Upper lobe of right lung (tissue), 1 donor: ENCODE measurements around the gene SMARCD2. TPM values are rescaled to one million over a fixed set of nuclear protein-coding genes. Genes with fewer than 3 reads are reported as not detected.

ENCODE experiments used
- ATAC-seq: fragments of 200-7000 bp; cut with Tn5 transposase; one replicate; pipeline ENCODE4 v1.9.1; 2020; ENCODE audit warnings: mild to moderate bottlenecking, moderate library complexity
- DNase-seq: peaks from one replicate; pipeline ENCODE4 v3.0.0-alpha.2; 2020
- H3K27ac ChIP-seq: fragments of 200-600 bp; one replicate; pipeline ENCODE4 v1.8.0; 2022
- H3K27me3 ChIP-seq: fragments of 200-600 bp; one replicate; pipeline ENCODE4 v1.8.0; 2022; ENCODE audit warnings: mild to moderate bottlenecking
- H3K36me3 ChIP-seq: fragments of 200-600 bp; one replicate; pipeline ENCODE4 v1.8.0; 2022
- H3K4me1 ChIP-seq: fragments of 200-600 bp; one replicate; pipeline ENCODE4 v1.8.0; 2022
- H3K4me3 ChIP-seq: fragments of 200-600 bp; one replicate; pipeline ENCODE4 v1.8.0; 2022; ENCODE audit warnings: mild to moderate bottlenecking
- H3K9me3 ChIP-seq: fragments of 200-600 bp; one replicate; pipeline ENCODE4 v1.8.0; 2022
- intact Hi-C: fragments of 100-400 bp; cut with DNase I; formaldehyde crosslinking; loops from one replicate; pipeline ENCODE4 v1.11.0; 2022
- total RNA-seq: library from RNA; stranded (reverse); fragmentation: NEBNext Ultra II Directional; extraction: Animal tissue kit (Norgen Biotek cat#: 25700); gene quantifications from one replicate; pipeline ENCODE4 v1.2.1, GENCODE V29; 2021
- TF ChIP-seq, protein P1 (sequence below): fragments of 200-600 bp; IDR thresholded peaks from one replicate; pipeline ENCODE4 v1.8.0; 2022; ENCODE audit warnings: antibody characterized with exemption
- donor health status: DM: no; HTN: yes; CAD: no; lungs with severe emphysema.

Gene SMARCD2
- total RNA-seq, 1 donor from 2014 or later, result 74.6 TPM

DNA sequence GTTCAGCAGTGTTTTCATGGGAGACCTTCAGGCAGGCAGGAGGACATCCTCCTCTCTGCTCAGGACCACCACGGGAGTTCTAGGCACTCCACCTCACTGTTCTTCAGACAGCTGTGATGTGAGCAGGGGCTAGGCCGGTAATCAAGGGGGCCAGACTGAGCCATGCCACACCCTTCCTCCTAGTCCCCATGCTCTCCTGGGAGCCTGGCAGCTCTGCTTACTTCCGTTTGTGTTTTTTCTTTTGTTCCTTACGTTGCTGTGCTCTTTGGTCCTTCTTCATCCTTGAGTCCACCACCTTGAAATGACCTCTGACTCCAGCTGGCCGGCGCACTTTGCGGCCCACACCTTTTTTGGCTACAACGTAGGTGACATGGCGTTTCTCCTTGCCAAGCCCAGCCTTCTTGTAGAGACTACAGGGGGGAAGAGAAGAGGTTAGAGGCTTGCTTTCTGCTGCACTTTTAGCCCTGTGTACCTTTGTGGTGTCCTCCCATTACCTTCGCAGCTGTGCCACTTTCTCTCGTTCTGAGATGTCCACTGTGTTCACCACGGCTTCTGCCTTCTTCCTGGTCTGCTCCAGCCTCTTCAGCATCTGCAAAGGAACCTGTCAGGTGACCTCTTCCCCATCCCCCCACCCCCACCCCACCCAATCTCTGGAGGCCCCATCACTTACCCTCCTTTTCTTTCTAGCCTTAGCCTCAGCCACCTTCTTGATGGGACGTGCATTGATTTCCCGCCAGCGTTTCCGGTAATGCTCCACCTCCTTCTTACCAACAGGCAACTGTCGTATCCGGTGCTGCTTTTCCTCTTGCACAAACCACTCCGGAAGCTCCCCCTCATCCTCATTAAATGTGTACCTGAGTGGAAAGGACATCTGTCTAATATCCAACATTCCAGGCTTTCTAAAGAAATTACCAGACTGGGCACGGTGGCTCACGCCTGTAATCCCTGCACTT, 22.6 kb downstream of the SMARCD2 start:
- Histone ChIP-seq H3K4me3 (no peak overlapping the region), H3K36me3 (peaks cover 99% of the 10 kb centered on the region), H3K4me1 (no peaks in the 10 kb centered on the region), H3K27ac (no peak overlapping the region), H3K27me3 (no peaks in the 10 kb centered on the region), H3K9me3 (no peaks in the 10 kb centered on the region)
- ATAC-seq, result no peak
- intact Hi-C loops, result no loop called here
- no peak for DNase-seq
- TF ChIP-seq, protein P1, sequence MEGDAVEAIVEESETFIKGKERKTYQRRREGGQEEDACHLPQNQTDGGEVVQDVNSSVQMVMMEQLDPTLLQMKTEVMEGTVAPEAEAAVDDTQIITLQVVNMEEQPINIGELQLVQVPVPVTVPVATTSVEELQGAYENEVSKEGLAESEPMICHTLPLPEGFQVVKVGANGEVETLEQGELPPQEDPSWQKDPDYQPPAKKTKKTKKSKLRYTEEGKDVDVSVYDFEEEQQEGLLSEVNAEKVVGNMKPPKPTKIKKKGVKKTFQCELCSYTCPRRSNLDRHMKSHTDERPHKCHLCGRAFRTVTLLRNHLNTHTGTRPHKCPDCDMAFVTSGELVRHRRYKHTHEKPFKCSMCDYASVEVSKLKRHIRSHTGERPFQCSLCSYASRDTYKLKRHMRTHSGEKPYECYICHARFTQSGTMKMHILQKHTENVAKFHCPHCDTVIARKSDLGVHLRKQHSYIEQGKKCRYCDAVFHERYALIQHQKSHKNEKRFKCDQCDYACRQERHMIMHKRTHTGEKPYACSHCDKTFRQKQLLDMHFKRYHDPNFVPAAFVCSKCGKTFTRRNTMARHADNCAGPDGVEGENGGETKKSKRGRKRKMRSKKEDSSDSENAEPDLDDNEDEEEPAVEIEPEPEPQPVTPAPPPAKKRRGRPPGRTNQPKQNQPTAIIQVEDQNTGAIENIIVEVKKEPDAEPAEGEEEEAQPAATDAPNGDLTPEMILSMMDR, result no peak

DNA sequence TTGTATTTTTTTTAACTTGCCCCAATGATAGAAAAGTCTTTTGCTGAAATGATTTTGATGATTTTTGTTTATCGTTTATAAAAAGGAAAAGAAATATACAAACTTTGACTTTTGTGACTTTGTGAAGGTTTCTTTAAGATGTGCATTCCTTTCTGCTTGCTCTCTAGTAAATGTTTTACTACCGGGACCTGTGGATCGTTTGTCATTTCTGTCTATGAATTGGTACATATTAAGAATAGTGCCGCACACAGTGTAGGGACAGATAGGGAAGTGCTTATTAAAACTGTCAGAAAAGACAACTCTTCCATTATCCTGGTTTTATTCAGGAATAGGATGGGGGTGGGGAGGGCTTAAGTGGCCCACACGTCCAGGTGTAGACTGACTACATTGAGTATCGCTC, 23.4 kb downstream of the SMARCD2 start:
- DNase-seq, result no peak
- Histone ChIP-seq H3K4me1 (no peaks in the 10 kb centered on the region), H3K9me3 (no peaks in the 10 kb centered on the region), H3K36me3 (peaks cover 99% of the 10 kb centered on the region), H3K27me3 (no peaks in the 10 kb centered on the region), H3K4me3 (no peak overlapping the region), H3K27ac (no peak overlapping the region)
- TF ChIP-seq, protein P1, result no peak
- intact Hi-C loops, result no loop called here
- ATAC-seq, result no peak

DNA sequence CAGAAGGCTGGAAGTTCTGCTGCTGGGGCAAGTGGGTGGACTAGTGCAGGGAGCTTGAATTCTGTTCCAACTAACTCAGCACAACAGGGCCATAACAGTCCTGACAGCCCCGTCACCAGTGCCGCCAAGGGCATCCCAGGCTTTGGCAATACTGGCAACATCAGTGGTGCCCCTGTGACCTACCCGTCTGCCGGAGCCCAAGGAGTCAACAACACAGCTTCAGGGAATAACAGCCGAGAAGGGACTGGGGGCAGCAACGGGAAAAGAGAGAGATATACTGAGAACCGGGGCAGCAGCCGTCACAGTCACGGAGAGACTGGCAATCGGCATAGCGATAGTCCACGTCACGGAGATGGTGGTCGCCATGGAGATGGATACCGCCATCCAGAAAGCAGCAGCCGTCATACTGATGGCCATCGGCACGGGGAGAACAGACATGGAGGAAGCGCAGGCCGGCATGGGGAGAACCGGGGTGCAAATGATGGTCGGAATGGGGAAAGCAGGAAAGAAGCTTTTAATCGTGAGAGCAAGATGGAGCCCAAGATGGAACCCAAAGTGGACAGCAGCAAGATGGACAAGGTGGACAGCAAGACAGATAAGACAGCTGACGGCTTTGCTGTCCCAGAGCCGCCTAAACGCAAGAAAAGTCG, 24.6 kb downstream of the SMARCD2 start:
- TF ChIP-seq, protein P1, result no peak
- H3K4me1 ChIP-seq, result no peaks in the 10 kb centered on the region
- ATAC-seq (no peak), DNase-seq (no peak)
- peaks cover 99% of the 10 kb centered on the region for H3K36me3 ChIP-seq
- no peaks in the 10 kb centered on the region for H3K9me3 ChIP-seq
- H3K4me3 ChIP-seq, result no peak overlapping the region
- H3K27me3 ChIP-seq, result no peaks in the 10 kb centered on the region
- intact Hi-C loops, result no loop called here
- H3K27ac ChIP-seq, result no peak overlapping the region

DNA sequence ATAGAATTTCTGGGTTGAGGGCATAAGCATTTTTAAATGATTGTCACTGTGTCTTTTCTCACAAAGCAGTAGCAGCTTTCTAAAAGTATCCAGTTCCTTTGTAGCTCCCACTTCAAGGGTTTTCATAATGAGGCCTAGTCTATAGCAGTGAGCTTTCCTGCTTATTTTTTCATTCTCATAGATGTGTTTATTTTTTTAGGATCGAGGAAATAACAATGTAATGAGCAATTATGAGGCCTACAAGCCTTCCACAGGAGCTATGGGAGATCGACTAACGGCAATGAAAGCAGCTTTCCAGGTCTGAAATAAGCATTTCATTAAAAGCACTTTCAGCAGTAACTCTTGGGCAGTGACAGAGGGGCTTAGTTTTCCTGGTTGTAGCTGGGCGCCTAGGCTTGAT, 25.8 kb downstream of the SMARCD2 start:
- Histone ChIP-seq H3K36me3 (peaks cover 99% of the 10 kb centered on the region), H3K27ac (no peak overlapping the region), H3K27me3 (no peaks in the 10 kb centered on the region), H3K4me3 (no peak overlapping the region), H3K9me3 (no peaks in the 10 kb centered on the region), H3K4me1 (no peaks in the 10 kb centered on the region)
- intact Hi-C loops, result no loop called here
- DNase-seq (no peak), ATAC-seq (no peak)
- TF ChIP-seq, protein P1, result no peak

DNA sequence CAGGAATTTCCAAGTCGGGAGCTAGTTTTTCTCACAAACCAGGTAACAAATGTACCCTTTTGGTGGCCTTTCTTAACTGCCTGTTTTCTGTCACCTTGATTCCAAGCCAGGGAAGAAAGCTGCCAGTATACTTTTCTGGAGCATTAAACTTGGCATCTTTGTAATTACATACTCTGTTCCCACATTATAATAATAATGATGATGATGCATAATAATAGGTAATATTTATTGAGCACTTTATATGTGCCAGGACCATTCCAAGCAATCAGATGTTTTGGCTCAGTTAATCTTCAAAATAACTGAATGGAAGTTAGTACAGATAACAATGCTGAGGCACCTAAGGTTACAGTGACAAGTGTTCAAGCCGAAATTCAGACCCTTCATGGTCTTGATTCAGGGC, 26.4 kb downstream of the SMARCD2 start:
- Histone ChIP-seq H3K4me3 (no peak overlapping the region), H3K4me1 (no peaks in the 10 kb centered on the region), H3K27me3 (no peaks in the 10 kb centered on the region), H3K36me3 (peaks cover 99% of the 10 kb centered on the region), H3K9me3 (no peaks in the 10 kb centered on the region), H3K27ac (no peak overlapping the region)
- intact Hi-C loops, result no loop called here
- no peak for DNase-seq
- TF ChIP-seq, protein P1, result no peak
- ATAC-seq, result no peak
